ENCODE results near the gene MYBPHL.
"Not testable (repeated sequence)": the region's sequence is repeated elsewhere in the genome, so short reads cannot be mapped to it uniquely, and the experiment has no call there.

Gene MYBPHL, protein sequence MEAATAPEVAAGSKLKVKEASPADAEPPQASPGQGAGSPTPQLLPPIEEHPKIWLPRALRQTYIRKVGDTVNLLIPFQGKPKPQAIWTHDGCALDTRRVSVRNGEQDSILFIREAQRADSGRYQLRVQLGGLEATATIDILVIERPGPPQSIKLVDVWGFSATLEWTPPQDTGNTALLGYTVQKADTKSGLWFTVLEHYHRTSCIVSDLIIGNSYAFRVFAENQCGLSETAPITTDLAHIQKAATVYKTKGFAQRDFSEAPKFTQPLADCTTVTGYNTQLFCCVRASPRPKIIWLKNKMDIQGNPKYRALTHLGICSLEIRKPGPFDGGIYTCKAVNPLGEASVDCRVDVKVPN

DNA sequence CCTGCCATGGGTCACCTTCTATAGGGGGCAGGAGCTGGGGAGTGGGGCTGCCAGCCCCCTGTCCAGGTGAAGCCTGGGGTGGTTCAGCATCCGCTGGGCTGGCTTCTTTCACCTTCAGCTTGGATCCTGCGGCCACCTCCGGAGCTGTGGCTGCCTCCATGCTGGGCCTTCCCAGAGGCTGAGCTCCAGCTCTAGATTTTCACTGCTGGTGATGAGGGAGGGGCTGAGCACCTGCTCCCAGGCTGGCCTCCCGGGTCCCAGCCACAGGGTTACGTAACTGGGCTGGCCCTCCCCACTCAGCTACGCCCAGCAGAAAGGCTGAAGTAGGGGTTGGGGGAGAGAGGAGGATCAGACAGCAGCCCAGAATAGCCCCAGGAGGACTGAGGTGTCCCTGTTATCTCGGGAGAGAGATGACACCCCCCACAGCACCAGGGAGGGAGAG is at the start of gene MYBPHL:
Gene MYBPHL, minus strand, starts transcription at position 180 of the 442 bp plus-strand sequence. Its CDS starts 20 bp downstream, at position 160.
- DNase-seq = no peak

DNA sequence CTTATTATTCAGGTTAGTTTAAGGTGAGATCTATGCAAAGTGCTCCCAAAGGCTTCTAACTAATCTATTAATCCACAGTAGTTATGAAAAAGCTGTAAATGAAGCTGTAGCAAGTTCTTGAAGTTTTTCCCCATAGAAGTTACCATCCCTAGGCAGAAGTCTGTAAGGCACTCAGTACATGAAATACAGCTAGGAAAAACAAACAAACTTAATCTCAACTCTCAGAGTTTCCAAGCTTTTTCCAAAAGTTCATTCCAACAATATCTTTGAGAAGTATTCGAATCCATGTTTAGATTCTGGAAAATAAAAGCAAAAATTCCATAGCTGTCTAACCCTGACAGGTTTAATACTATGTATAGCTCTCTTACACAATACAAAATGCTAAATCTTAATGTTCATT is 49.7 kb upstream of the MYBPHL start:
- DNase-seq = no peak

DNA sequence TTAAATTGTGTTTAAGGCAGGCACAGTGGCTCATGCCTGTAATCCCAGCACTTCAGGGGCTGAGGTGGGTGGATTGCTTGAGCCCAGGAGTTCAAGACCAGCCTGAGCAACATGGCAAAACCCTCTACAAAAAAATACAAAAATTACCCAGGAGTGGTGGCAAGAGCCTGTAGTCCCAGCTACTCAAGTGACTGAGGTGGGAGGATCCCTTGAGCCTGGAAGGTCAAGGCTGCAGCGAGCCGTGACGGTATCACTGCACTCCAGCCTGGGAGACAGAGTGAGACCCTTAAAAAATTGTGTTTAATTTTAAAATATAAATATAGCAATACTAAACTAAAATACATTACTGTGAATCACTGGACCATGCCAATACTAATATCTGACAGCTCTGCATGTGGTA is 48.1 kb upstream of the MYBPHL start:
- no peak for DNase-seq

DNA sequence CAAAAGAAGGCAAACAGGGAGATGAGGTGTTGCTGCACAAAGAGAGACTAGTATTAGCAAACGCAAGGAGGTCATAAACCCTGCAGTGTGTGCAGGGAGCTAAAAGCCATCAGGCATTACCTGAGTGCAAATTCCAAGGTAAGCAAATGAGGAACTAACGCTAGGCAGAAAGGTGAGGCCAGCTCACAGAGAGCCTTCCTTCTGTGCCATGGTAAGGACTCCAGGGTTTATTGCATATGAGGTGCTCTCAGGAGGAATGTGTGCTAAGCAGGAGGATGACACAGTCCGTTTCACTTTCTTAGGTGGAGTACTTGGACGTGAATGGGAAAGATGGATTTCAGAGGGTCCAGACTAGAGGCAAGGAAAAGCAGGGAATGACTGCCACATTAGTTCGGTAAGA is 44.6 kb upstream of the MYBPHL start:
- DNase-seq = no peak

DNA sequence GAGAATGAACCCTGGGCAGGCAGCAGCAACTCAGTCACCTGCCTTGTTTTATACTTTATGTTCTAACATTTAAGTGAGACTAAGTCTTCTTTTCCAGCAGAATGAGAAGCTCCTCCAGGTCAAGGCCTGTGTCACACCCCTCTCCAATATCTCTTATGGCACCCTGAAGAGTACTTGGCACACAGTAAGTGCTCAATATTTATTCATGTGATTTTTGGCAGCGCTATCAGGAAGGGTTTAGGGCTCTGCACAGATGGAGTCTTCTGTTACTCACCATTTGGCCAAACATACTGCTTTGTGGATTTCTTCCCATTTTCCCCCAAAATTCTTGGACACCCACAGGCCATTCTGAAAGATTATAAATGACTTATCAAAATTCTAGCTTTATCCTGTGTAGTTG is 43.8 kb upstream of the MYBPHL start:
- no peak for DNase-seq

DNA sequence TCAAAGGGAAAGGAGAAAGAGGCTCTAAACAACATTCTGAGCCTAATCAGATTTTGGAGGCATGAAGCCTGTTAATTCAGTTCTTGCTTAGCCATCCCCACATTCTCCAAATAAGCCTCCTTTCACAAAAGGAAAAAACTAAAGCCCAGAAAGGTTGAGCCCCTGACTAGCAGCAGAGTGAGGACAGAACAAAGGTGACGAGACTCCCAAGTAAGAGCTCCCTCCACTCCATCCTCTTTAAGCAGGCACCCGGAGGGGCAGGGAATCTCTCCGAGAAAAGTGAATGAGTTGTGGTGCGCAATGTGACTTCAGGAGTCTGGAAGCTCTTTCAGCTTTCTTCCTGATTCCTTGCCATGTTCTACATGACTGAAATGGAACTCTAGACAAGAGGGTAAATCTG is 43.4 kb upstream of the MYBPHL start:
- DNase-seq = no peak

DNA sequence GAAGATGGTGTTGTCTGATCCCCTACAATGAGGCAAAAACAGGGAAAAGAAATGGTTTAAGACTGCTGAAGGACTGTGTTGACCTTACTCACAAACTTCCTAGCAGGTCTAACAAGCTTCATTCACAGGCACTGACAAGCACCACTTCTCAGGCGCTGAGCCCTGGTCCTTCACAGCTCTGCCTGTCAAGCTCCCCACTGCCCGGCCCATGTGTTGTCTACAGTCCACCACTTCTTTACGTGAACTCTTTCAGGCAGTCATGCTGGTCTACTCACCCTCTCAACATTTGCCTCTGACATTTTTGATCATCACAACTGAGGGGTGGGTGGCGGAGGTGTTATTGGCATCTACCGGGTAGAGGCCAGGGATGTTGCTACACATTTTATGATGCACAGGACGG is 40.7 kb upstream of the MYBPHL start:
- DNase-seq = no peak

DNA sequence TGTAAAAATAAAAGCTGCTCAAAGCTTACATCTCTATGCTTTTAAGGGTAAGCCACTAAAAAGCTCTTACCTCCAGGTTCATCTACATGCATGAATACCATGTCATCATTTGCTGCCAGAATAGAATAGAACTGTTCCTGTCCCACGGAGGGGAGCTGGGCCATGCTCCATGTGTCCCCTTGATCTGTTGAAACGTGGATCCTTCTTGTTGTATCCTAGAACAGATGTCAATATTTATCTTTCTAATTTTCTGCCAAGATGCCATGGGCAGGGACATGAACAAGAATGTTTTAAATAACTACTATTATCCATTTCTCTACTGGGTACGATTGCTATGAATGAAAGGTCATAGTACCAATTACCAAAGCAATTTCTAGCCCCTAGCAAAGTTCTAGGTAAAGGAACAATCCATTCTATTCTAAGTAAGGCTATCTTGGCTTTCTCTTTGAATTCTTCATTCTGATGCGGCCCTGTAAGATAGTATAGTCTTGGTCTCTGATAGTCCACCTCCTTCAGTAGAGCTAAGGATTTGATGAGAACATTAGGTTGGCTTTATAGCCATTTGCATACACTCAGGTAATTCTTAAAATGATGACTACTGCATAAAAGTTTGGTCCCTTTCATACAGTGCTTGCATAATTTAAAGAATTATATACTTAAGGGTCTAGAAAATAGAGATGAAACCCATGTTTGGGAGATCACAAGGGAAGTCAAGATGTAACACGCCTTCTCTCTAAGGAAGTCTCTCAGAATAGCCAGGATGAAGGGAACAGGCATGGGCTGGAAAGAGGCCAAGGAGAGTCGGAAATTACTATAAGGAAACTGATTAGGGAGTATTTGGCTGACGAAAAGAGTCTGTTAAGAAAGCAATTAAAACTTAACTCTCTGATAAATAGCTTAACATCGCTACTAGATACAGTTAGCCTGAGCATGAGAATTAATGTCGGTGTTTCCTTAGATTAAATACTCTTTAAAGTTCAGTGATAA is 35.4 kb upstream of the MYBPHL start:
- DNase-seq = no peak

DNA sequence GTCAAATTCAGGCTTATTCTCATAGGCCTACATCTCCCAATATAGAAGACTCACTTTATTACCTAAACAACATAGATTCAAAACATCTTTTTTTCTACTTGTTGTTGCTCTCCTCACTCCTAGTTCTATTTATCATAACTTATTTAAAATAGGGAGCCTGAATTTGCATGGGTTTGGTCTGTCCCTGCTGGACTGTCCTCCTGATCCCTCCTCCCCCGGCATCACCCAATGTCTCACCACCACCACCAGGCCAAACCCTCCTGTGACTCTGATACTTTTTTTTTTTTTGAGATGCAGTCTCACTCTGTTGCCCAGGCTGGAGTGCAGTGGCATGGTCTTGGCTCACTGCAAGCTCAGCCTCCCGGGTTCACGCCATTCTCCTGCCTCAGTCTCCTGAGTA is 31.8 kb upstream of the MYBPHL start:
- no peak for DNase-seq

DNA sequence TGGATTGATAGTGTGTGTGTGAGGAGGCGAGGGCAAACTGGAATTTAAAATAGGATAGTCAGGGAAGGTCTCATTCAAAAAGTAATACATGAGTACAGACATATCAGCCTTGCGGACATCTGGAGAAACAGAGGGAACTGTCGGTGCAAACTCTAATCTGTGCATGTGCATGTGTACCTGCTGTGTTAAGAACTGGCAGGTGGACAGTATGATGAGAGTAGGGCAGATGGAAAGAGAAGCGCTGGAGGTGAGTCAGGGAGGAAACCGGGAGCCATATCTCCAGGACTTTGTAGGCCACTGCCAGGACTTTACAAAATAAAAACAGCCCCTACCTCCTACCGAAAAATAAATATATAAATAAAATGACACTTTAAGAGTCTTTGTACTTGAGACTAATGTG is 31.3 kb upstream of the MYBPHL start:
- no peak for DNase-seq

DNA sequence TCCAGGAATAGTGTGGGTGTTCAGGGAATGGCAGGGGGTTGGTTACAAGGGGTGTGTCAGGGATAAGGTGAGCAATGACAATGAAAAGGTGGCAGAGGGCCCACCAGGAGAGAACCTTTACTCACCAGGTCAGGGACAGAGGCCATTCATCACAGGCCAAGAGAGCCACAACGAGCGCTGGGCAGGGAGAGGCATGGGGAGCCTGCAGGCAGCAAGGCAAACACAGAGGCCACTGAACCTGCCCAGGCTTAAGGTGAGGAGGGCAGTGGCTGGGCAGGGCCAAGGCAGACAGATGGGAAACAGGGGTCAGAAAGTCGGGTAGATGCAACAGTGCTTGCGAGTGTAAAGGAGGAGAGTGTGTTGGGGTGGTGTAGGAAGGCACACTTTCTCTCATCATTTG is 28.3 kb upstream of the MYBPHL start:
- no peak for DNase-seq

DNA sequence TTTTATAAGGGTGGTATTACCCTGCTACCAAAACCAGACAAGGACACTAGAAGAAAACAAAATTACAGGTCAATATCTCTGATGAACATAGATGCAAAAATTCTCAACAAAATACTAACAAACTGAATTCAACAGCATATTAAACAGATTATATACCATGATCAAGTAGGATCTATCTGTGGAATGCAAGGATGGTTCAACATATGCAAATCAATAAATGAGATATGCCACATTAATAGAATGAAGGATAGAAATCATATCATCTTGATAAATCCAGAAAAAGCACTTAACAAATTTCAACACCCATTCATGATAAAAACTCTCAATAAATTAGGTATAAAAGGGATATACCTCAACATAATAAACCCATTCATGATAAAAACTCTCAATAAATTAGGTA is 24.3 kb upstream of the MYBPHL start:
- no peak for DNase-seq

DNA sequence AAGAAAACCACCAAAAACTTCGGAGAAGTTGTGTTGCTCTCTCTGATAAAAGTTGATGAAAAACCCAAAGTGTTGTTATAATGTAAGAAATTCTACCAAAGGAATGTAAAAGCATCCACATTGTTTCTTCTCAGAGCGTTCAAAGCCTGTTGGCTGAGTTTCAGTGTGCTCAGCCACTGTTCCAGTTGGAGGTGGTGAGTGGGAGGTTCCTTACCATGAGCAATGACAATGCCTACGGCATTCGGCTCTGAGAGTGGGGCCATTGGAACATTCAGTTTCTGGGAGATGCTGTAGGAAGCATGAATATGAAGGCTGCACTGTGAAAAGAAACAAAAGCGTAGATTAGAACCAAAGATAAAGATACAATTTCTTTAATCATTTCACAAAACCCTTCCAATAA is 20.5 kb upstream of the MYBPHL start:
- no peak for DNase-seq

DNA sequence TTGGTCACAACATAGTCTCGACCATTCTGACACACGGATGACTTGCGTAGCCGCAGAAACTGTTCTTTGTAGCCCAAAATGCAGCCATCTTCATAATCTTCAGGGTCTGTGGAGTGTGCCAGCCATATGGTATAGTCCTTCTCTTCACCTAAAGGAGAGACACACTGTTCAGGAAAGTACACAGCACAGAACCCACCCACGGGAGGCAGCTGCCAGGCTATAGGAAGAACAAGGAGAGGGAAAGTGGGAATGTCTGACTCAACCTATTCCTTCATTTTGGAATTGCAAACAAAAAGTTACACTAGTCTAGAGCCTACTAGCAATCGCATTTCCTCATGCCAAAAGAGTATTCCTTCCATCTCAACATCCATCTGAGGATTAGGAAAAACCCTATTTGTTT is 16.2 kb upstream of the MYBPHL start:
- DNase-seq = no peak

DNA sequence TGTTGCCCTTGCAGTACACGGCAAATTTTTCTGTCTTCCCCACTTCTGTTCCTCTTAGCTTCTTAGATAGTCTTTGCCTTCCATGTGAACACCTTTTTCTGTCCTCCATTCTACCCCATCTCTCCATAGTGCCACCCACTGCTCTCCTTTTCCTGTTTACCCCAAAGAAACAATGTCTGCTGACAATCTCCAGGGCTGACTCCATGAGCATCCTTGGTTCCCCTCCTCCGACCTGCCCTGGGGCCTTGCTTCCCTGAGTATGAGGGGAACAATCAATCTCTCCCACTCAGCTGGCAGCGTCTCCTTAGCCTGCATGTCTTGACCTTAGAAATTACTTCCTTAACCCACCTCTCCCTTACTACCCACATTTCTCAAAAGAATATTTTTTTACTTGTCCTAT is 12.3 kb upstream of the MYBPHL start:
- DNase-seq = no peak

DNA sequence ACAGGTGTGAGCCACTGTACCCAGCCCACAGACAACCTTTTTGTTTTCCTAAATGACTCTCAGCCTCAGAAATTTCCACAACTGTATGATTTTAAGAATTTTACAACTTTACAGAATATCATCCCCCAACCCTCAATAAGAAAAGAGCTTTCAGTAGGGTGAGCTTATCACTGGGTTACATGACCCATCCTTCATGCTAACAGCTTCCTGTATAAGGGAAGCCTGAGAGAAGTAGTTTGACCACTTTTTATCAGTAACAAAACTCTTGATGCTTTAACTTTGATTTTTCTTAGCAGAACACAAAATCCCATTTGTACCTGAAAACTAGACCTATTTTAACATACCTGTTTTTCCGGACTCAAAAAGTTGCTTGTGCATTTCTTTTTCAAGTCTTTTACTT is 9.7 kb upstream of the MYBPHL start:
- DNase-seq = no peak

DNA sequence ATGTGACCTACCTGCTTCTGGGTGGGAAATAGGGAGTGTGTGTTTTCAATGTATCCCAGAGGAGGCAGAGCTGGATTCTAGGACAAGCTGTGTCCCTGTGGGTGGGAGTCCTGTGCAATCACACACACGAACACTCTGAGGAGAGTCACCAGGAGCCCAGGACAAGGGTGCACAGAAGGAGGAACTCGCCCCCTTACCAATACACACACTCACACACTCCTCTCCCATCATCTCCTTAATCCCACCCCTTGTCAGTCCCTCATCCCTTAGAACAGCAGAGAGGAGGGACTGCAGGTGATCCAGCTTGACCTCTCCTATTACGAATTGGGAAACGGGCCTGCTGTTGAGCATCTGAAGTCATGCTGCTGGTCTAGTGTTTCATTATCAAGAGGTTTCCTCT is 8.5 kb upstream of the MYBPHL start:
- no peak for DNase-seq

DNA sequence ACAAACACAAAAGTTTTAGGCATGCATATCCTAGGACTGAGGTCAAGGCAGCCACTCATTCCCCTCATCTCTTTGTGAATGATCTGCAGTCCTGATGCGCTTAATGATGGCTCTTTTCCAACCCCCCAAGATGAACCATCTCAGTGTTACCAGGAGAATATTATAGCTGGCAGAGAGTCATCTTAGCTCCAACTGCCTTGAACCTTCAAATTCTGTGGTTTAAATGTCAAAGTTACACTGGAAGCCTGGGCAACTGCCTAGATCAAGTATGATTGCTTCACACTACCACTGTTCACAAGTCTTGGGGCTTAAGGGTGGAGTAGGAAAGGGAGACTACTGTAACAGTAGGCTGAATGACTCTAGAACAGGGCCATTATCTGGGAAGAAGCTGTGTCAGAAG is 8.0 kb upstream of the MYBPHL start:
- no peak for DNase-seq

DNA sequence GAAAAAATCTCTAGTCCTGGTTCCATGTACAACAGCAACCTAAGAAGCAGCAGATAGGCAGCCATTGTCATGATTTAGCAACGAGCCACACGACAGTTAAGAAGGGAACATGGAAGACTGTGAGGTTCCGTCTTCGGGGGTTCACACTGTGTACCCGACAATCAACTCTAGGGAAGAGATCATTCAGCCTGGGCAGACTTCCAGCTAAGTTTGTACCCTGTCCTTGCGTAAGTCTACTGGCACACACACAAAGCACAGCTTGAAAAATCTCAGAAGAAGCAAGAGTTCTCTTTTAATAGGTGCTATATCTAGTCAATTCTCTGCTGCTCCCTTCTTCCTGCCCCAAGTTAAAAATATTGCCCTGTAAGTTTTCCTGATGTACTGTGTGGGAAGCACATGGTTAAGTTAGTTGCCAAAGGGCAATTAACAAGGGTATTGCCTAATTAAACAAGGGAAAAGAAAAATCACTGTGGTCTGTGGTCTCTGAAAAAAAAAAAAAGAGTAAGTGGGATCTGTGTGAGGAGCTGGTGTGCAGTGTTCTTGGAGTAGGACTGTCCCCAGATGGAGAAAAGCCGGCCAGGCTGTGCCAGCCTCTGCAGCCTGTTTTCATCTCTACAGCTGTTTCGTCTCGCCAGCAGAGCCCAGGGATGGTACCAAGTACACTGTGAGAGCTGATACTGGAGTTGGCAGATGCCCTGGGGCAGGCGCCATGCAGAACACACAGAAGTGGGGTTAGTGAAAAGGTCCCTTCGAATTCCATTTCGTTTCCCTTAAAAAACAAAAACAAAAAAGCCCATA is 6.4 kb upstream of the MYBPHL start:
- DNase-seq = no peak

DNA sequence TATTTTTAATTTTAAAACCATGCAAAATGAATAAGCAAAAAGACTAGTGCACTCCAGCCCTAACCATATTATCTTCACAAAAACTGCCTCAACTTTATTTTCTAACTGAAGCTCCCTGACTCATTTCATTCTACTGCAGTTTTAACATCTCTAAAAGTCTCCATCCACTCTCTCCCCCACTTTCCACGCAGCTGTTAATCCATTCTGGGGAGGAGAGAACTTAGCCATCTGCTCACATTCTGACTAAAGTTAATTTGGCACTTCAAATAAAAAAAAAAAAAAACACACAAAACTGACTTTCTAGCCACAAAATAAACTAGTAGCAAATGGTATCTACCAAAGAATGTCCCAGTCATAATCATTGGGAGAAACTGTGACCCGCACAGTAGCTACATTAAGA is 5.4 kb upstream of the MYBPHL start:
- DNase-seq = no peak

DNA sequence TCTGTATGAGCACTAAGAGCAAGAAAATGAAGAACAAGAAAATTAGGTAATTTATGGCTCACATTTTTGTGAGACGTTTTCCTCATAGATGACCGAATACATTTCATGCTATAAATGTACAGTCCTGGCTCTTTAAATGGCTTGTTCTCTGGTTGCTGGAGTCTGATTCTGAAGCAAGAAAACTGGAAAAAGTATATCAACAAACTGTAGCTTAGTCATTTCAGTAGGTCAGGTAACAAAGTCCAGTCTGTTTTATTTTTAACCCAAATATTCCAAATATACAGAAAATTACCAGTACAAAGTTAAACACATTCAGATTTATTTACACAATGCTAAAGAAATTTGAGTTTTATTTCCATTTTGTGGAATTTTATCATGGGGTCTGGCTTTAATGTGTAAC is 2.5 kb upstream of the MYBPHL start:
- DNase-seq = no peak

DNA sequence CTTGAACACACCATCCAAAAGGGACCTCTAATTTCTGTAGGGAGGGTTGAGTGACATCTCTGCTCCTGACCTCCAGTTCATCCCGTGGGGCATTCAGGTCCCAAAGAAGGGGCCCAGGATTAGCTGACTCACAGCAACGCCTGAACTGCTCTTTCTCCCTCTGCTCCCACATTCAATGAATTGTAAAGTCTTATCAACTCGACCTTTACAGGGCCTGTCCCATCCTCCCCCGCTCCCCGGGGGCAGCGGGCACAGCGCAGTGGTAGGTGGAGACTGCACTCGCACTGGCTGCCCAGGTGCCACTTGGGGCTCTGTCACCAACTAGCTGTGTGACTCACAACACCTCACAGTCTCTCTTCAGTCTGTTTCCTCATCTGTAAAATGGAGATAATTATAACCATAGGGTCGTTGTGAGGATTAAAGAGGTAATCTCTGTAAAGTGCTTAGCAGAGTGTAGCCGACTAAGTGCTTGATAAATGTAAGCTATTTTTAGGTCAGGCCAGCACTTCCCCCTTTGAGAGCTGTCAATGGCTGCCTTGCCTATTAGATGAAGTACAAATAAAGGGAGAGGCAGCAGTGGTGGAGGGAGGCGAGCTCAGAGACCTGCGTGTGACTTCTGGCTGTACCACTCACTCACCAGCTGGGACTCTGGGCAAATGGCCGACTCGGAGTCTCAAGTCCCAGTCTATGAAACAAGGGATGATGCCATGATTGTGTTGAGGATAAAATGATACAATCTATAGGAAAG is 637 bp upstream of the MYBPHL start:
- no peak for DNase-seq

DNA sequence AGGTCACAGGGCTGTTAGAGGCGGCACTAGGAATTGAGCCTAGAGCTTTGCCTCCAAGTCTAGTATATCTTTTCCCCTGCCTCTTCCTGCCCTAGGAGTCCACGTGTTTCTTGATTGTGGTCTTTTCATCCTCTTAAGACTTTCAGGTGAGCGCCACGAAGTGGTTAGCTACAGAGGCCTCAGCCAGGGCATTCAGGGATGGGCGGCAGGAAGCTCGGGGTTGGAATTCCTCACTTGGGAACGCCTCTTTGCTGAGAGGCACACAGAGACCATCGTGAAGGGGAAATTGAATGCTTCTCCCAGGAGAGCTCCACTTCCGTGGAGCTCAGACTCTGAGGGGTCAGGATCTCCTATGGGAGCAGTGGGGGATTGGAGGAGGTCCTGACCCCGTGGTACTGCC is 820 bp downstream of the MYBPHL start:
- DNase-seq = not testable (repeated sequence)
